Heart left ventricle (tissue), 13 donors: ENCODE results near the gene VASN.

Experiments
- POLR2A ChIP-seq, 2 donors: fragments of 450-650 bp; IDR thresholded peaks; one replicate each; pipeline ENCODE4 v1.6.1; 2017; ENCODE audit warnings: antibody characterized with exemption in 2 of 2, mild to moderate bottlenecking in 2 of 2, moderate library complexity in 2 of 2
- TF ChIP-seq, protein P1 (sequence below), 12 donors: fragments of 200-600 bp; sonication (generic) in 4 of 12; IDR thresholded peaks; one replicate each; pipeline versions ENCODE4 v1.5.0 to v1.8.0; 2018 to 2022; ENCODE audit warnings: antibody characterized with exemption in 12 of 12, mild to moderate bottlenecking in 5 of 12
- donor health status: ischemic (EF 13 %, LVEDD 7.1; RV severe dilation, severe dysfunction).
- donor health status: DM: no; HTN: yes; CAD: no.
- donor health status: DM: no; HTN: no; CAD: no.
- donor health status: ischemic (EF 25% LVEDD 6.9; RV normal size, moderate dysfunction).
- donor health status: ischemic (EF 25% LVEDD 5.7; RV mildly dilated, moderate dysfunction).
- donor health status: ischemic (EF 35%, LVEDD 5.7; RV mildly dilated, moderate dysfunction).
- donor health status: nonischemic (EF 11% LVEDD 7.7; RV severe dilation, severe dysfunction).
- donor health status: DM: yes; HTN: yes; CAD: no.
- donor health status: PGD.
- donor health status: ischemic (EF 29% LVEDD 5.4; RV normal size, mild dysfunction).
- donor health status: nonischemic (EF 23%, LVEDD 6.1; RV moderate dilation, normal function).

DNA sequence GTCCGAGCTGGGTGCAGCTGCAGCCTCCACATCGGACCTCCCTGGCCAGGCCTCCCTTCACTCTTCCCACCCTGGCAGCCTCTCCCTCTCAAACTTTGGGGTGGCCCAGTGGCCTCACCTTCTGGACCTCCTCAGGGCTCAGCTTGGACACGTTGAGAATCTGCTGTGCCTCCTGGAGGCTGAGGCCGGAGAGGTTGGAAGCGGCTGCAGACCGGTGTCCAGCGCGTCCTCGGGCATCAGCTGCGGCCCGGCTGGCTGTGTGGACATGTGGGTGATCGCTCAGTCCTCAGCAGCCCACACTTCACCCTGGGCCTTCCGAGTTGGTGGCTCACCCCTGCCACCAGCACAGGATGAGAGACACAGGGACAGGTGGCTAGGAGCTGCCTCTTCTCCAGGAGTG is 30.4 kb upstream of the VASN start:
- TF ChIP-seq, protein P1, sequence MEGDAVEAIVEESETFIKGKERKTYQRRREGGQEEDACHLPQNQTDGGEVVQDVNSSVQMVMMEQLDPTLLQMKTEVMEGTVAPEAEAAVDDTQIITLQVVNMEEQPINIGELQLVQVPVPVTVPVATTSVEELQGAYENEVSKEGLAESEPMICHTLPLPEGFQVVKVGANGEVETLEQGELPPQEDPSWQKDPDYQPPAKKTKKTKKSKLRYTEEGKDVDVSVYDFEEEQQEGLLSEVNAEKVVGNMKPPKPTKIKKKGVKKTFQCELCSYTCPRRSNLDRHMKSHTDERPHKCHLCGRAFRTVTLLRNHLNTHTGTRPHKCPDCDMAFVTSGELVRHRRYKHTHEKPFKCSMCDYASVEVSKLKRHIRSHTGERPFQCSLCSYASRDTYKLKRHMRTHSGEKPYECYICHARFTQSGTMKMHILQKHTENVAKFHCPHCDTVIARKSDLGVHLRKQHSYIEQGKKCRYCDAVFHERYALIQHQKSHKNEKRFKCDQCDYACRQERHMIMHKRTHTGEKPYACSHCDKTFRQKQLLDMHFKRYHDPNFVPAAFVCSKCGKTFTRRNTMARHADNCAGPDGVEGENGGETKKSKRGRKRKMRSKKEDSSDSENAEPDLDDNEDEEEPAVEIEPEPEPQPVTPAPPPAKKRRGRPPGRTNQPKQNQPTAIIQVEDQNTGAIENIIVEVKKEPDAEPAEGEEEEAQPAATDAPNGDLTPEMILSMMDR (IDR thresholded peaks at IDR 0.05) = no peak
- TF ChIP-seq POLR2A (IDR thresholded peaks at IDR 0.05) = no peak
